Liver (tissue), 9 donors: ENCODE measurements around the gene CATSPER3. TPM values are rescaled to one million over a fixed set of nuclear protein-coding genes. Genes with fewer than 3 reads are reported as not detected.

Experiments used
- DNase-seq: peaks from one replicate; pipeline ENCODE4 v3.0.0-alpha.2; 2017; ENCODE audit warnings: low spot score
- H3K27ac ChIP-seq, 2 donors: one replicate each; pipeline ENCODE4 v1.7.0; 2013; ENCODE audit warnings: inconsistent platforms in 2 of 2, low read length in 2 of 2, control low read depth in 1 of 2, low read depth in 1 of 2, mild to moderate bottlenecking in 1 of 2
- H3K27me3 ChIP-seq, 4 donors: one replicate each; pipeline versions ENCODE4 v1.6.1 to v1.7.0; 2013; ENCODE audit warnings: low read length in 3 of 4, inconsistent platforms in 1 of 4, mild to moderate bottlenecking in 1 of 4, moderate library complexity in 1 of 4; ENCODE audit not compliant: control insufficient read depth in 4 of 4, insufficient read depth in 4 of 4
- H3K36me3 ChIP-seq, 4 donors: one replicate each; pipeline versions ENCODE4 v1.6.1 to v1.7.0; 2013; ENCODE audit warnings: low read length in 3 of 4, mild to moderate bottlenecking in 3 of 4, low read depth in 1 of 4, moderate library complexity in 1 of 4; ENCODE audit not compliant: control insufficient read depth in 4 of 4, insufficient read depth in 3 of 4
- H3K4me1 ChIP-seq, 4 donors: one replicate each; pipeline versions ENCODE4 v1.6.1 to v1.7.0; 2013; ENCODE audit warnings: low read length in 3 of 4, mild to moderate bottlenecking in 3 of 4, moderate library complexity in 1 of 4; ENCODE audit not compliant: control insufficient read depth in 4 of 4, insufficient read depth in 4 of 4
- H3K4me3 ChIP-seq, 3 donors: one replicate each; pipeline versions ENCODE4 v1.6.1 to v1.7.0; 2013; ENCODE audit warnings: low read length in 3 of 3, control low read depth in 1 of 3, low read depth in 1 of 3, mild to moderate bottlenecking in 1 of 3
- H3K9ac ChIP-seq, 2 donors: one replicate each; pipeline ENCODE4 v1.7.0; 2013; ENCODE audit warnings: low read length in 2 of 2, mild to moderate bottlenecking in 2 of 2, moderate library complexity in 2 of 2, control low read depth in 1 of 2, low read depth in 1 of 2
- H3K9me3 ChIP-seq, 4 donors: one replicate each; pipeline versions ENCODE4 v1.6.1 to v1.7.0; 2013; ENCODE audit warnings: low read length in 3 of 4; ENCODE audit not compliant: control insufficient read depth in 4 of 4
- ATF3 ChIP-seq: IDR thresholded peaks from 2 replicates; pipeline ENCODE4 v1.6.1; 2016; ENCODE audit warnings: antibody characterized with exemption
- CTCF ChIP-seq: fragments of 150-350 bp; IDR thresholded peaks from 2 replicates; pipeline ENCODE4 v1.5.1; 2017; ENCODE audit warnings: improper control_type of control experiment, low read depth, low read length; ENCODE audit not compliant: missing input control
- EGR1 ChIP-seq, 2 donors: IDR thresholded peaks; 2 replicates each; pipeline ENCODE4 v1.6.1; 2016 to 2018; ENCODE audit warnings: antibody characterized with exemption in 2 of 2, low read depth in 2 of 2
- FOXA1 ChIP-seq: IDR thresholded peaks from 2 replicates; pipeline ENCODE4 v1.6.1; 2016; ENCODE audit warnings: antibody characterized with exemption
- FOXA2 ChIP-seq: IDR thresholded peaks from 2 replicates; pipeline ENCODE4 v1.6.1; 2016; ENCODE audit warnings: antibody characterized with exemption
- GABPA ChIP-seq, 2 donors: IDR thresholded peaks in 1 of 2; conservative IDR thresholded peaks in 1 of 2; 2 replicates each; pipeline ENCODE4 v1.6.1; 2016; ENCODE audit warnings: antibody characterized with exemption in 2 of 2, mild to moderate bottlenecking in 1 of 2, moderate library complexity in 1 of 2
- HNF4A ChIP-seq, 2 donors: conservative IDR thresholded peaks; 2 replicates each; pipeline ENCODE4 v1.6.1; 2016; ENCODE audit warnings: antibody characterized with exemption in 2 of 2, mild to moderate bottlenecking in 2 of 2
- HNF4G ChIP-seq: IDR thresholded peaks from 2 replicates; pipeline ENCODE4 v1.6.1; 2016; ENCODE audit warnings: antibody characterized with exemption
- JUND ChIP-seq, 2 donors: IDR thresholded peaks; 2 replicates each; pipeline ENCODE4 v1.6.1; 2016; ENCODE audit warnings: antibody characterized with exemption in 2 of 2
- MAX ChIP-seq: IDR thresholded peaks from 2 replicates; pipeline ENCODE4 v1.6.1; 2016; ENCODE audit warnings: antibody characterized with exemption
- RAD21 ChIP-seq, 2 donors: IDR thresholded peaks; 2 replicates each; pipeline ENCODE4 v1.6.1; 2016; ENCODE audit warnings: antibody characterized with exemption in 2 of 2, mild to moderate bottlenecking in 2 of 2
- REST ChIP-seq: IDR thresholded peaks from 2 replicates; pipeline ENCODE4 v1.6.1; 2016; ENCODE audit warnings: antibody characterized with exemption, mild to moderate bottlenecking
- RXRA ChIP-seq, 2 donors: IDR thresholded peaks; 2 replicates each; pipeline ENCODE4 v1.6.1; 2017 to 2018; ENCODE audit warnings: antibody characterized with exemption in 2 of 2, mild to moderate bottlenecking in 1 of 2
- TAF1 ChIP-seq: conservative IDR thresholded peaks from 2 replicates; pipeline ENCODE4 v1.6.1; 2016; ENCODE audit warnings: antibody characterized with exemption, mild to moderate bottlenecking
- YY1 ChIP-seq: IDR thresholded peaks from 2 replicates; pipeline ENCODE4 v1.6.1; 2016; ENCODE audit warnings: antibody characterized with exemption, mild to moderate bottlenecking
- ZBTB33 ChIP-seq: IDR thresholded peaks from 2 replicates; pipeline ENCODE4 v1.6.1; 2016; ENCODE audit warnings: antibody characterized with exemption
- WGBS: extraction: QIAGEN DNeasy Blood & Tissue Kit; methylation state at CpG from one replicate; pipeline ENCODE4 v1.1.7; 2013; 5-methylcytosine and 5-hydroxymethylcytosine counted together
- polyA plus RNA-seq, 2 donors: library from polyadenylated mRNA; stranded (reverse) in 1 of 2; unstranded in 1 of 2; fragments of 200-250 nt in 1 of 2; fragments of >200 nt in 1 of 2; fragmentation: Nextera tagmentation in 1 of 2; extraction: Ambion mirVana in 1 of 2; gene quantifications; one replicate each; pipeline versions ENCODE4 v1.2.1 to v1.2.3, GENCODE V29; 2013 to 2015
- total RNA-seq, 2 donors: library from RNA; depleted of rRNA; stranded (reverse); fragments of >200 nt; gene quantifications; one replicate each; pipeline ENCODE4 v1.2.3, GENCODE V29; 2014
- donor health status: healthy.
- donor health status: healthy.
- donor health status: healthy.
- donor health status: healthy.
- donor health status: healthy.

Gene CATSPER3
- total and polyA plus RNA-seq, 4 donors: 0.28 to 0.37 (median 0.34) TPM

- no peak overlapping the region for H3K27ac ChIP-seq
- H3K4me1 ChIP-seq: peaks cover 15 to 21% (median 17%) of the 10 kb centered on the region in 4 donors
- TF ChIP-seq HNF4A (conservative IDR thresholded peaks at IDR 0.05) (no peak), FOXA2 (no peak), RAD21 (IDR thresholded peaks at IDR 0.05) (no peak), TAF1 (no peak)
- peaks cover 0 to 15% (median 5%) of the 10 kb centered on the region in 4 donors for H3K9me3 ChIP-seq
- no peak overlapping the region for H3K9ac ChIP-seq
- 16% methylated on average over 79 of the region's 79 CpGs for WGBS
- H3K27me3 ChIP-seq: peaks cover 0 to 34% (median 15%) of the 10 kb centered on the region in 4 donors
- DNase-seq: no peak
- H3K36me3 ChIP-seq: no peaks in the 10 kb centered on the region
- H3K4me3 ChIP-seq: no peak overlapping the region
Observed at GRCh38 chr5:135027697-135028615, 60.2 kb downstream of the CATSPER3 start.

GRCh38 chr5:135028791-135029476 is 61.2 kb downstream of the CATSPER3 start:
- peaks cover 0 to 38% (median 15%) of the 10 kb centered on the region in 4 donors for H3K27me3 ChIP-seq
- H3K27ac ChIP-seq: no peak overlapping the region
- H3K9ac ChIP-seq: no peak overlapping the region
- no peak for TF ChIP-seq JUND (IDR thresholded peaks at IDR 0.05)
- TF ChIP-seq EGR1 (IDR thresholded peaks at IDR 0.05; ENCODE audit: low read depth in 2 of 2): no peak
- TF ChIP-seq YY1: no peak
- TF ChIP-seq GABPA (IDR thresholded peaks at IDR 0.05 in 1 of 2, conservative IDR thresholded peaks at IDR 0.05 in 1 of 2): no peak
- no peak for TF ChIP-seq HNF4A (conservative IDR thresholded peaks at IDR 0.05)
- no peak for TF ChIP-seq MAX
- TF ChIP-seq RAD21 (IDR thresholded peaks at IDR 0.05): no peak
- no peak for TF ChIP-seq FOXA2
- no peak for TF ChIP-seq ATF3
- no peak for TF ChIP-seq CTCF
- no peak for TF ChIP-seq REST
- TF ChIP-seq ZBTB33: no peak
- TF ChIP-seq FOXA1: no peak
- TF ChIP-seq HNF4G: no peak
- TF ChIP-seq RXRA (IDR thresholded peaks at IDR 0.05): no peak
- WGBS: 16% methylated on average over 62 of the region's 62 CpGs
- DNase-seq: no peak
- no peak overlapping the region for H3K4me3 ChIP-seq
- H3K36me3 ChIP-seq: no peaks in the 10 kb centered on the region
- peaks cover 24 to 29% (median 25%) of the 10 kb centered on the region in 4 donors for H3K4me1 ChIP-seq
- peaks cover 0 to 15% (median 5%) of the 10 kb centered on the region in 4 donors for H3K9me3 ChIP-seq
